ENCODE data around the gene AR. TPM values are rescaled to one million over a fixed set of nuclear protein-coding genes. Genes with fewer than 3 reads are reported as not detected.

Gene AR
- total RNA-seq, 1 donor from 2014 or later: not detected

DNA sequence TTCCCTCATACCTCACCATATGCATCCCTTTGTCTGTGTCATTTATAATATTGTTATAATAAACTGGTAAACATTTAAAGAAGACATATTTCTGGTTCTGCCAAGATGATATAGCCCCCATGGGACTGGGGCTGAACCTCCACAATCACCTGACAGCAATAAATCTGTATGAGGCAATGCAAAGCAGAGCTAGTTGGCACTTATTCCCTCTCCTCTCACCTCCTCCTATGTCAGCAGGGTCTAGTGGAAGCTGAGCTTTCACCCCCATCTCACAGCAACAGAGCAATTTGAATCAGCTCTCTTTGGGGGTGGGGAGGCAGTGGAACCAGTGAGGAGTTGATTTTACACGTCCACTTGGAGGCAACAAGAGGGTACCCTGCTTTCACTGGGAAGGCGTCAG is 206.9 kb downstream of the AR start:
- H3K27me3 Mint-ChIP-seq: no peaks in the 10 kb centered on the region
- POLR2A ChIA-PET: no interaction called here
- H3K27ac Mint-ChIP-seq: no peak overlapping the region
- TF ChIP-seq, protein P1, sequence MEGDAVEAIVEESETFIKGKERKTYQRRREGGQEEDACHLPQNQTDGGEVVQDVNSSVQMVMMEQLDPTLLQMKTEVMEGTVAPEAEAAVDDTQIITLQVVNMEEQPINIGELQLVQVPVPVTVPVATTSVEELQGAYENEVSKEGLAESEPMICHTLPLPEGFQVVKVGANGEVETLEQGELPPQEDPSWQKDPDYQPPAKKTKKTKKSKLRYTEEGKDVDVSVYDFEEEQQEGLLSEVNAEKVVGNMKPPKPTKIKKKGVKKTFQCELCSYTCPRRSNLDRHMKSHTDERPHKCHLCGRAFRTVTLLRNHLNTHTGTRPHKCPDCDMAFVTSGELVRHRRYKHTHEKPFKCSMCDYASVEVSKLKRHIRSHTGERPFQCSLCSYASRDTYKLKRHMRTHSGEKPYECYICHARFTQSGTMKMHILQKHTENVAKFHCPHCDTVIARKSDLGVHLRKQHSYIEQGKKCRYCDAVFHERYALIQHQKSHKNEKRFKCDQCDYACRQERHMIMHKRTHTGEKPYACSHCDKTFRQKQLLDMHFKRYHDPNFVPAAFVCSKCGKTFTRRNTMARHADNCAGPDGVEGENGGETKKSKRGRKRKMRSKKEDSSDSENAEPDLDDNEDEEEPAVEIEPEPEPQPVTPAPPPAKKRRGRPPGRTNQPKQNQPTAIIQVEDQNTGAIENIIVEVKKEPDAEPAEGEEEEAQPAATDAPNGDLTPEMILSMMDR (IDR thresholded peaks at IDR 0.05): no peak
- no peak for ATAC-seq (ENCODE audit: low read depth)
- no peaks in the 10 kb centered on the region for H3K4me1 Mint-ChIP-seq
- H3K9me3 Mint-ChIP-seq: peaks cover 2% of the 10 kb centered on the region
- intact Hi-C loops (cut with micrococcal nuclease): no loop called here
- no peak for DNase-seq
- no peaks in the 10 kb centered on the region for H3K36me3 Mint-ChIP-seq (ENCODE audit: low read depth)
- CTCF ChIA-PET: no interaction called here
- H3K4me3 Mint-ChIP-seq: no peak overlapping the region

DNA sequence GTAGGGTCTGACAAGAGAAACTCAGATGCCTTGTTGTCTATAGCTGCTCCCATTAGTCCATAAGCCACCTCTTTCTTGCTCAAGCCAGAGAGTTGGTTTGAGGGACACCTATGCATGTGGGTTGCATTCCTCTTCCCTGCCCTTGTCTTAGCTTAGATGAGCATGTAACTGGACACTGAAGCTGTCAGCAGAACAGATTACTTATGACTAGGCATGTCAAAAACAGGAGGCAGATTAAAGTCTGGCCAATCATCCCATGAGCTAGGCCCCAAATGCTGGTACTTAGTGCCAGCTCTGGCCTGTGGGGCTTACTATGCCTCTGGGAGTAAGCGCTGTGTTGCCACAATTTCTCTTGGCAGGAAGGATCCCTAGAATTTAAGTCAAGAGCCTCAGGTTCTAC is 215.2 kb downstream of the AR start:
- H3K4me3 Mint-ChIP-seq: no peak overlapping the region
- H3K36me3 Mint-ChIP-seq (ENCODE audit: low read depth): no peaks in the 10 kb centered on the region
- intact Hi-C loops (cut with micrococcal nuclease): no loop called here
- no peak for DNase-seq
- TF ChIP-seq, protein P1 (IDR thresholded peaks at IDR 0.05): no peak
- H3K4me1 Mint-ChIP-seq: no peaks in the 10 kb centered on the region
- ATAC-seq (ENCODE audit: low read depth): no peak
- H3K27ac Mint-ChIP-seq: no peak overlapping the region
- ChIA-PET POLR2A (no interaction called here), CTCF (no interaction called here)
- no peaks in the 10 kb centered on the region for H3K27me3 Mint-ChIP-seq
- no peaks in the 10 kb centered on the region for H3K9me3 Mint-ChIP-seq

DNA sequence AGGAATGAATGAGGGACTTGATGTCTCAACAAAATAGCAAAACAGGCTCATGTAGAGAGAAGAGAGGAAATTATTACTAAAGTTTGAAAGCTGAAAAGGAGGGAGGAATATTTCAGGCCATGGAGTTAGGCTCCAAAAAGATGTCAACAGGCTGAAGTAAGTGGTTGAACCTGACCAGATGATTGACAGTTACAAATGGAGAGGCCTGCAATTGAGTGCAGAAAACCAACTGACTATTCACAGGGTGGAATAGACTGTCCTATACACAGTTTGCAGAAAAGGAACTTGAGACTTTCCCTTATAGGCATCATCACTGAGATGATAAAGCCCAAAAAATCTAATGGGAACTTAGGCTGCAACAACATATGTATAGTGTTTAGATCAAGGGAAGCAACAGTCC is 233.3 kb downstream of the AR start:
- Mint-ChIP-seq H3K36me3 (ENCODE audit: low read depth) (no peaks in the 10 kb centered on the region), H3K4me1 (no peaks in the 10 kb centered on the region), H3K4me3 (no peak overlapping the region), H3K9me3 (no peaks in the 10 kb centered on the region), H3K27ac (no peak overlapping the region), H3K27me3 (no peaks in the 10 kb centered on the region)
- CTCF ChIA-PET: no interaction called here
- TF ChIP-seq, protein P1 (IDR thresholded peaks at IDR 0.05): no peak
- ATAC-seq (ENCODE audit: low read depth) (no peak), DNase-seq (no peak)
- POLR2A ChIA-PET: no interaction called here
- intact Hi-C loops (cut with micrococcal nuclease): no loop called here

DNA sequence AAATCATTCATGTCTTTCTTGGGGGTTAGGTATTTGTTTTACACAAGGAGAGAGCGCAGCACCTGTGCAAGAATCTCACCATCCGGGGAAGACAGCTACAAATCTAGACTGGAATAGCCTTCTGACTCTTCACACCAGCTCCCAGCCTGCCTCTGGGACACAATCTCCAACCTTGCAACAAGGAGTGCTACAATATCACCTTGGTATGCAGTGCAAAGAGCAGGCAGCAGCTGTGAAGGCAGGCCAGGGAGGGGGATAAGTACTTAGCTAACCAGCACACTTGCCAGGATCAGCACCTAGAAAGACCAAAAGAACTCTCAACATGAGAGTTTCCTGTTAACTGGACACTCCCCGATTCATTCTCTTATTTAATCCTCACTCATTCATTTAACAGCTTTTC is 235.3 kb downstream of the AR start:
- ChIA-PET CTCF (no interaction called here), POLR2A (no interaction called here)
- H3K4me1 Mint-ChIP-seq: no peaks in the 10 kb centered on the region
- H3K9me3 Mint-ChIP-seq: no peaks in the 10 kb centered on the region
- DNase-seq (no peak), ATAC-seq (ENCODE audit: low read depth) (no peak)
- intact Hi-C loops (cut with micrococcal nuclease): no loop called here
- H3K4me3 Mint-ChIP-seq: no peak overlapping the region
- no peaks in the 10 kb centered on the region for H3K27me3 Mint-ChIP-seq
- H3K27ac Mint-ChIP-seq: no peak overlapping the region
- TF ChIP-seq, protein P1 (IDR thresholded peaks at IDR 0.05): no peak
- H3K36me3 Mint-ChIP-seq (ENCODE audit: low read depth): no peaks in the 10 kb centered on the region
